NCI-H748 (cell line): ENCODE data around the gene ENOPH1.

Experiments used
- DNase-seq: peaks from one replicate; lab custom pipeline; 2025; ENCODE audit not compliant: unreplicated experiment; lab: John Stamatoyannopoulos, UW

ENOPH1 gene

DNA sequence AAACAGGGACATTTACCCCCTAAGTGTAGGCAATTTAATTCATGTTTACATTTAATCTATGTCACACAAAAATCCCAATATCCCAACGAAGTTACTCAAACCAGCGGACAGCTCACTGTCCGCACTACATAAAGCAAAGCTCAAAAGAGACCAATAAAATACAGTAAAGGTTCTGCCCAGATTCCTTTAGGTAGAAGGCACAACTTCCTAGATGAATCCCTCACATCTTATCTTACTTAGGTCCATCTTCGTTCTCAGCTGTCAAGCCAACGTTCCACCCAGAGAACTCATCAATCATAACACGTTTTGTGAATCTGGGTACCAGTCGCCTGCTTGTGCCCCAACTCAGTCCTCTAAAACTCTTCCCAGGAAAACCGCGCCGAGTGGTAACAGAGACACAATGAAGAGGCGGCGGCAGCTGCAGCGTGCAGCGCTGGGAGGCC is 1.8 kb upstream of the ENOPH1 start:
- DNase-seq, result no peak

- DNase-seq, result peak; percentile 91
Observed at GRCh38 chr4:82428969-82429727, 1.2 kb upstream of the ENOPH1 start.

- DNase-seq, result no peak
Observed at GRCh38 chr4:82429728-82430192, 630 bp upstream of the ENOPH1 start.

DNA sequence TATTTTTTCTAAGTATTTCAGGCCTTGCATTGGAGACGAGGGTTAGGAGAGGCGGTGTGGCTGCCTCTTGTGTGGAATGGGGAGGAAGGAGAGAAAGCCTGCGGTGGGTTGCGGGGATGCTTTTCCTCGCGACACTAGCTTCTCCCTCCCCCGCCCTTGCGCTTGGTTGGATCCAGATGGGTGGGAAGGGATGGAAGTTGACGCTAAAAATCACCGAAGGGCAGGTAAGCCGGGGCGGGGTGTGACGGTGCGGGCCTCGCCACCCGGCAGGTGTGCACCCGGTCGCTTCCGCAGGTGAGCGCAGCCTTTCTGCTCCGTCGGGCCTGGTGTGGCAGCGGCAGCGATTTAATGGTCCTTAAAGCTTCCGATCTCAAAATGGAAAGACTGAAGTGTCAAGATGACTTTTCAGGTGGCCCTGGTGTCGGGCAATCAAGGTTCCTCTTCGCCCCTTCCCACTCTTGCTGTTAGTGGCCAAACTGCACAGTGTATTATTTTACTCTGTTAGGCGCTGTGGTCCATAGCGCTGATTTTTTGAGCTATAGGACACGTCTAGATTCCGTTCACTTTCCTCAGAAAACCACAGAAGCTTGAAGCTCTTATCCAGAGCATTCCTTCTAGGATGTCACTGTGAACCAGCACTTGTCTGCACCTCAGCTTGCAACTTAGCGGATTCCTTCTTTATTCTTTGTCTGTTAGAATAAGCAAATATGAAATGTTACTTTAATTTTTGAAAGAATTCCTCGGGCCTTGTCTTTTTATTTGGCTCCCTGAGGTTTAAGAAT is 765 bp downstream of the ENOPH1 start:
- peak; percentile 65 for DNase-seq

DNA sequence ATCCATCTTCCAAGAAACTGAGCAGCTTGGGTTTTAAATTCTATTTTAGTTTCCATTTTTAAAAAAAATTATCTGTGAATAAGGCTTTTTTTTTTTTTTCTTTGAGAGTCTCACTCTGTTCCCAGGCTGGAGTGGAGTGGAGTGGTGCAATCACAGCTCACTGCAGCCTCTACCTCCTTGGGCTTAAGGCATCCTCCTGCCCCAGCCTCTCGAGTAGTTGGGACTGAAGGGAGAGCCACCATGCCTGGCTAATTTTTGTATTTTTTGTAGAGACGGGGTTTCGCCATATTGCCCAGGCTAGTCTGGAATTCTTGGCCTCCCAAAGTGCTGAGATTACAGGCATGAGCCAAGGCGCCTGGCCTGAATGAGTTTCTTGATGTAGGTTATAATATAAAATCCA is 1.4 kb downstream of the ENOPH1 start:
- no peak for DNase-seq

GRCh38 chr4:82432596-82432995 is 2.2 kb downstream of the ENOPH1 start:
- DNase-seq, result no peak

DNA sequence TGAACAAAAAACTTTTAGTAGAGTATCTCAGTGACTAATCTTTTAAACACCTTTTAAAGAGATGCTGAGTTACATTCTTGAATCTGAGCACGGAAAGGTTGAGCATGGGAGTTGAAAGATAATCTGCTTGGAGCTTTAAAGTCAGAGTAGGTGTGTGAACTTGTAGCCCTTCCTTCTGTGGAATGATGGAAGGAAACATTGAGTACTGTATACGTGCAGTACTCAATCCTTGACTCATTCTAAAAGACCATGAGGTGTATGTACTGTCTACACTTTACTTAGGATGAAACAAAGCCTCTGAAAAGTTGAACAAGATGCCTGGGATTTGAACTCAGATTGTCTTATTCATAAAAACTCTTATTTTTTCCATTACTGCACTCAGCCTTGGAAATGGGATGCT is 3.4 kb downstream of the ENOPH1 start:
- no peak for DNase-seq

GRCh38 chr4:82434949-82435348 is 4.6 kb downstream of the ENOPH1 start:
- DNase-seq, result no peak

DNA sequence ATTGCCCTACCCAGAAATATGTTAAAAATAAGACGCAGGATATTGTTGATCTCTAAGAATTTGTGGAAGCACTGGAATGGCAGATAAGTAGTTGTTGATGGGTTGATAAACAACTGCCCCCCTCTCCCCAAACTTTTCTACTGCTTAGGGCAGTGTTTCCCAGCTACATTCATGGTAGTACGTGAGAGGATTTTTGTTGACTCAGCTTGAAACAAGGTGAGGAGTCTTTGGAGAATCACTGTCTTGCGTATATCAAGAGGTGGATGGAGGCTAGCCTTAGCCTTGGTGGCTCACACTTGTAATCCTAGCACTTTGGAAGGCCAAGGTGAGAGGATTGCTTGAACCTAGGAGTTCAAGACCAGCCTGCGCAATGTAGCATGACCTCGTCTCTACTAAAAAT is 5.7 kb downstream of the ENOPH1 start:
- no peak for DNase-seq

GRCh38 chr4:82436780-82437179 is 6.4 kb downstream of the ENOPH1 start:
- DNase-seq, result no peak

- no peak for DNase-seq
Observed at GRCh38 chr4:82437285-82438005, 7.1 kb downstream of the ENOPH1 start.

DNA sequence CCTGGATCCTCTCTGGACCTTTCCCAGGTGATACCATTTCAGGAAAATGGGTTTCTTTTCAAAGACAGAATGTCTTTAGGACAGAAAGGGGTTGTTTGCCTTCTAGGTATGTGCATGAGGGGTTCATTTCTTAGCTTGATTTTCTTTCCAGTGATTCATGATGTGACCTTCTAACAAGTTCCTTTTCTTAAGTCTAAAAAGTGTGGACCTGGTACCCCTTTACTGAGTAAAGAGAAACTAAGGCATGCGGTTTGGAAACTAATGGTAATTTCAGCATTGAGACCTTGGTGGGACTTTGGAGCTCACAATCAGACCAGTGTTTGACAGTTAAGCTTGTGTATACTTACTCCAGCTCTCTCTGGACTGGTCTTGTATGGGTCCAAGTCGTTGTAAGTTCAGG is 8.7 kb downstream of the ENOPH1 start:
- DNase-seq, result no peak

DNA sequence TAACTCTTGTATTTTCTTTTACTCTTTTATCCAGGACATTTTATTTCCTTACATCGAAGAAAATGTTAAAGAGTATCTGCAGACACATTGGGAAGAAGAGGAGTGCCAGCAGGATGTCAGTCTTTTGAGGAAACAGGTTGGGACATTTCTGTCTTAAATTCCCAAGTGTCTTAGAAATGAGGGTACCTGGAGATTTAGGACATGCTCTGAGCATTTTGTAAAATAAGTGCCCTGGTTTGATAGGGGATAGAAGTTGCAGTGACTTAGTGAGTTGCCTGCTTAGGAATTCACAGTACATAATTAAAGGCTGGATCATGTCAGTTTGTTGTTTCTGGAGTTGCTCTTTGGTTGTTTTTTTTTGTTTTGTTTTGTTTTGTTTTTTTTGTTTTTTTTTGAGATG is 17.5 kb downstream of the ENOPH1 start:
- no peak for DNase-seq

DNA sequence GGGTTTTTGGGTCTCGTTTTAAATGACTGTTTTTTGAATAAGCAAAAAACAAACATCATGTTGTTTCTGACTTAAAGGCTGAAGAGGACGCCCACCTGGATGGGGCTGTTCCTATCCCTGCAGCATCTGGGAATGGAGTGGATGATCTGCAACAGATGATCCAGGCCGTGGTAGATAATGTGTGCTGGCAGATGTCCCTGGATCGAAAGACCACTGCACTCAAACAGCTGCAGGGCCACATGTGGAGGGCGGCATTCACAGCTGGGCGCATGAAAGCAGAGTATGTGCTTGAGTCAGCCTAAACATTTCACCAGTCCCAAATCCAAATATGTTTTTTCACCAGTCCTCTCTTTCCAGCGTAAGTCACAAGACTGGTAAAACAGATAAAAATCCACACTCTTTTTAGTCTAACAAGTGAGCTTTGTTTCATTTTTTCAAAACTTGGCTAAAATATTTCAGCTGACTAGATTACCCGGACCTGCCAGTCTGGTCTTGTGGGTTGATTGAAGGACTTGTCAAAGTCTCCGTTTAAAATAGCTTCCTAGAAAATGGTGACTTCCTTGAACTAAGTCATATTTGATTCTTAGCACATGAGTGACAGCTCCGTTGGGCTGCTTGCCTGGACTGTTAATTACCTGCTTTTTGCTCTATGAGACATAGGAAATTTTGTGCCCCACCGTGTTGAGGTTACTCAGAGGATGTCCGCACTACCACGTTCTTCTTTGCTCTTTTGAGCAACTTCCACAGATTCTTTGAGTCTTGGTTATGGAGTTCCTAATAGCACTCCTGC is 20.8 kb downstream of the ENOPH1 start:
- no peak for DNase-seq

DNA sequence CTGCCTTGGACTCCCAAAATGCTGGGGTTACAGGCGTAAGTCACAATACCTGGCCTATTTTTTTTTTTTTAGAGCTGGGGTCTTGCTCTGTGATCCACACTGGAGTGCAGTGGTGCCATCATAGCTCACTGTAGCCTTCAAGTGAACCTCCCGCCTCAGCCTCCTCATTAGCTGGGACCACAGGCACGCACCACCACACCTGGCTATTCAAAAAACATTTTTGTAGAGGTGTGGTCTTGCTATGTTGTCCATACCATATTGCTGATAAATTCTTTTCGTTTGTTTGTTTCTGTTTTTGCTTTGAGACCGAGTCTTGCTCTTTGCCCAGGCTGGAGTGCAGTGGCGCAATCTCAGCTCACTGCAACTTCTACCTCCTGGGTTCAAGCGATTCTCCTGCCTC is 21.6 kb downstream of the ENOPH1 start:
- no peak for DNase-seq

DNA sequence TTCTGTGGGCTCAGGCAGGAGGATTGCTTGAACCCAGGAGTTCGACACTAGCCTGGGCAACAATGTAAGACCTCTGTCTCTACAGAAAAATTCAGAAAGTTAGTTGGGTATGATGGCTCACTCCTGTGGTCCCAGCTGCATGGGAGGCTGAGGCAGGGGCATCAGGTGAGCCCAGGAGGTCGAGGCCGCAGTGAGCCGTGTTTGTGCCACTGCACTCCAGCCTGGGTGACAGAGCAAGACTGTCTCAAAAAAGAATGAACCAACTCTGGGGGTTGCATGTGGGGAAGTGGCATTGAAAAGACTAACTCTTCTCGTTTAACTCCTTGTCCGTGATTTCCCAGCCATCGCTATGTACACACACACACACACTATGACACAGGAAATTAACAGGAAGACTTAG is 26.9 kb downstream of the ENOPH1 start:
- no peak for DNase-seq

GRCh38 chr4:82458729-82459128 is 28.3 kb downstream of the ENOPH1 start:
- DNase-seq, result no peak

- DNase-seq, result no peak
Observed at GRCh38 chr4:82461710-82462109, 31.3 kb downstream of the ENOPH1 start.

- DNase-seq, result peak; percentile 69
Observed at GRCh38 chr4:82462415-82462831, 32.0 kb downstream of the ENOPH1 start.

DNA sequence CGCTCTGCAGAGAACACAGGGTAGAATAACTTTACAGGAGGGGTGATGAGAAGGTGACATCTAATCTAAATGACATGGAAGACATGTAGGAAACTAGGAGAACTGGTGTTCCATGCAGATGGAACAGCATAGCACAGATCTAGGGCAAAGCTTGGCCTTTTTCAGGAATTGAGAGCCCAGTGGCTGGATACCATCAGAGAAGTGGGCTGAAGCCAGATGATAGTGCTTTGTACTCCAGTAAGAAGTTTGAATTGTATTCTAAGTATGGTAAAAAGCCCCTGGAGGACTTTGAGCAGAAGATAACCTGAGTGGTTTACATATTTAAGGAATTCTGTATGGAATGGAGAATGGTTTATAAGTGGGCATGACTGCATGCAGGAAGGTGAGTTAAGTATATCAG is 32.8 kb downstream of the ENOPH1 start:
- no peak for DNase-seq

DNA sequence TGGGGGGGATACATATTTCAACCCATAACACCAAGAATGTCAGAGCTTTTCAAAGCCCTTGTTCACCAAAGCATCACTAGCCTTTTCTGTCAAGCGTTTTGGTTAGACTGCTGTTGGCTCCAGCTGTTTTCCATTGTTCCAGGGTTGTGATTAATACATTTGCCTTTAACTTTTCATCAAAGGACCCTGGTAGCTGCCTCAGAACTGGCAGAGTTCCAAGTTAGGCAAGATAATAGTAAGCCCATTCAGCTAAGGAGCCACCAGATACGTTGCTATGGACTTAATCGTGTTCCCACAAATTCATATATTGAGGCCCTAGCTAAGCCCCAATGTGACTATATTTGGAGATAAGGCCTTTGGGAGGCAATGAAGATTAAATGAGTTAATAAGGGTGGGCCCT is 37.1 kb downstream of the ENOPH1 start:
- DNase-seq, result peak; percentile 32
